H1 (cell line): ENCODE data around the gene DUSP12. TPM values are rescaled to one million over a fixed set of nuclear protein-coding genes. Genes with fewer than 3 reads are reported as not detected.

ENCODE experiments used
- CTCF ChIA-PET: fragments of 300-600 bp; sonication (Branson Sonifier 250); formaldehyde crosslinking; loops from one replicate; lab custom pipeline; 2021; ENCODE audit not compliant: partially characterized antibody; lab: Charles Lee
- POLR2A ChIA-PET: fragments of 300-600 bp; sonication (Branson Sonifier 250); formaldehyde crosslinking; loops from one replicate; lab custom pipeline; 2021; ENCODE audit warnings: inconsistent platforms; ENCODE audit not compliant: partially characterized antibody; lab: Charles Lee
- DNase-seq, 2 experiments: peaks; one replicate each; pipeline versions ENCODE4 v3.0.0 to v3.0.0-alpha.2; 2010 to 2022; ENCODE audit warnings: low spot score in 2 of 2, low read depth in 1 of 2, mixed read lengths in 1 of 2
- FAIRE-seq: peaks from 2 replicates; lab custom pipeline; 2011; peaks lifted over from hg19 to GRCh38; lab: Jason Lieb, UNC
- H2AFZ ChIP-seq: 2 replicates; pipeline ENCODE4 v1.8.1; 2012; ENCODE audit warnings: low read length, inconsistent platforms
- H2AK5ac ChIP-seq: 2 replicates; pipeline ENCODE4 v1.6.1; 2013; ENCODE audit warnings: low read depth, low read length
- H2BK120ac ChIP-seq: replicated peaks from 2 replicates; pipeline ENCODE3; 2013; ENCODE audit warnings: low read depth, low read length, inconsistent platforms
- H2BK12ac ChIP-seq: 2 replicates; pipeline ENCODE4 v1.6.1; 2013; ENCODE audit warnings: low read depth, low read length
- H2BK15ac ChIP-seq: 2 replicates; pipeline ENCODE4 v1.6.1; 2013; ENCODE audit warnings: low read length
- H2BK20ac ChIP-seq: 2 replicates; pipeline ENCODE4 v1.6.1; 2013; ENCODE audit warnings: low read length
- H2BK5ac ChIP-seq: 2 replicates; pipeline ENCODE4 v1.6.1; 2013; ENCODE audit warnings: low read depth, low read length
- H3K14ac ChIP-seq: 2 replicates; pipeline ENCODE4 v1.6.1; 2013; ENCODE audit warnings: inconsistent platforms; ENCODE audit not compliant: insufficient read length
- H3K18ac ChIP-seq: 2 replicates; pipeline ENCODE4 v1.6.1; 2013; ENCODE audit warnings: low read length; ENCODE audit errors: extremely low read depth
- H3K23ac ChIP-seq: 2 replicates; pipeline ENCODE4 v1.6.1; 2013; ENCODE audit warnings: inconsistent platforms; ENCODE audit not compliant: insufficient read length
- H3K23me2 ChIP-seq: 2 replicates; pipeline ENCODE4 v1.6.1; 2013; ENCODE audit warnings: low read depth, low read length
- H3K27ac ChIP-seq: 2 replicates; pipeline ENCODE4 v1.6.1; 2011; ENCODE audit warnings: low read depth, low read length, inconsistent platforms
- H3K27me3 ChIP-seq, 4 experiments: replicated peaks in 1 of 4; 1 replicate in 1 of 4; 2 replicates in 3 of 4; pipeline versions ENCODE4 v1.6.1 to v1.8.1; 2011 to 2013; ENCODE audit warnings: low read length in 3 of 4, mild to moderate bottlenecking in 3 of 4, inconsistent platforms in 2 of 4, mixed read lengths in 2 of 4, moderate library complexity in 1 of 4; ENCODE audit not compliant: control insufficient read depth in 3 of 4, insufficient read depth in 3 of 4; ENCODE audit errors: extremely low read depth in 1 of 4
- H3K36me3 ChIP-seq, 4 experiments: 2 replicates each; pipeline versions ENCODE4 v1.6.1 to v1.8.1; 2011 to 2013; ENCODE audit warnings: mild to moderate bottlenecking in 4 of 4, low read length in 3 of 4, moderate library complexity in 2 of 4, control low read depth in 1 of 4, inconsistent platforms in 1 of 4; ENCODE audit not compliant: insufficient read depth in 4 of 4, control insufficient read depth in 2 of 4
- H3K4ac ChIP-seq: replicated peaks from 2 replicates; pipeline ENCODE3; 2013; ENCODE audit warnings: low read length, low read depth, mixed read lengths, inconsistent platforms; ENCODE audit not compliant: insufficient read length
- H3K4me1 ChIP-seq, 4 experiments: replicated peaks in 1 of 4; 1 replicate in 1 of 4; 2 replicates in 3 of 4; pipeline versions ENCODE4 v1.6.1 to v1.8.1; 2011 to 2013; ENCODE audit warnings: low read length in 3 of 4, inconsistent platforms in 2 of 4, mixed read lengths in 1 of 4; ENCODE audit not compliant: insufficient read depth in 4 of 4, control insufficient read depth in 3 of 4
- H3K4me2 ChIP-seq, 2 experiments: 2 replicates each; pipeline versions ENCODE4 v1.6.1 to v1.8.1; 2011 to 2013; ENCODE audit warnings: low read depth in 2 of 2, low read length in 2 of 2, control low read depth in 1 of 2, inconsistent platforms in 1 of 2, mild to moderate bottlenecking in 1 of 2; ENCODE audit not compliant: insufficient read depth in 1 of 2
- H3K4me3 ChIP-seq, 4 experiments: fragments of 200-600, 300-600 bp in 1 of 4; sonication (generic), shearing (Covaris generic), sonication (Bioruptor Twin) in 1 of 4; 2 replicates each; pipeline versions ENCODE4 v1.5.1 to v1.8.1; 2011 to 2016; ENCODE audit warnings: low read length in 4 of 4, low read depth in 3 of 4, control low read depth in 2 of 4, inconsistent platforms in 2 of 4, mild to moderate bottlenecking in 2 of 4, mixed read lengths in 1 of 4, moderate library complexity in 1 of 4; ENCODE audit not compliant: insufficient read depth in 2 of 4; ENCODE audit errors: extremely low read depth in 1 of 4
- H3K56ac ChIP-seq: replicated peaks from 2 replicates; pipeline ENCODE3; 2013; ENCODE audit warnings: low read depth, mild to moderate bottlenecking, mixed read lengths, low read length, inconsistent platforms; ENCODE audit not compliant: insufficient read length
- H3K79me1 ChIP-seq: 2 replicates; pipeline ENCODE4 v1.6.1; 2013; ENCODE audit warnings: low read depth, low read length, control low read depth
- H3K79me2 ChIP-seq, 2 experiments: 2 replicates each; pipeline versions ENCODE4 v1.6.1 to v1.8.1; 2012 to 2013; ENCODE audit warnings: low read length in 2 of 2, mild to moderate bottlenecking in 2 of 2, inconsistent platforms in 1 of 2; ENCODE audit not compliant: insufficient read depth in 2 of 2, control insufficient read depth in 1 of 2
- H3K9ac ChIP-seq, 4 experiments: replicated peaks in 1 of 4; 1 replicate in 1 of 4; 2 replicates in 3 of 4; pipeline versions ENCODE4 v1.6.1 to v1.8.1; 2011 to 2013; ENCODE audit warnings: low read depth in 3 of 4, low read length in 3 of 4, control low read depth in 2 of 4, mild to moderate bottlenecking in 2 of 4, moderate library complexity in 2 of 4, inconsistent platforms in 1 of 4; ENCODE audit errors: extremely low read depth in 1 of 4
- H3K9me3 ChIP-seq, 2 experiments: 2 replicates each; pipeline versions ENCODE4 v1.6.1 to v1.8.1; 2012 to 2013; ENCODE audit warnings: mild to moderate bottlenecking in 2 of 2, moderate library complexity in 2 of 2, control low read depth in 1 of 2, inconsistent platforms in 1 of 2, low read depth in 1 of 2, low read length in 1 of 2, mixed read lengths in 1 of 2; ENCODE audit not compliant: insufficient read depth in 2 of 2
- H4K20me1 ChIP-seq, 2 experiments: replicated peaks in 1 of 2; 2 replicates each; pipeline versions ENCODE3 to v1.8.1; 2011 to 2013; ENCODE audit warnings: inconsistent platforms in 2 of 2, low read length in 2 of 2, mild to moderate bottlenecking in 1 of 2; ENCODE audit not compliant: insufficient read depth in 2 of 2, control insufficient read depth in 1 of 2
- H4K5ac ChIP-seq: 2 replicates; pipeline ENCODE4 v1.6.1; 2013; ENCODE audit warnings: low read length, low read depth, mixed read lengths, inconsistent platforms; ENCODE audit not compliant: insufficient read length
- H4K8ac ChIP-seq: 2 replicates; pipeline ENCODE4 v1.8.0; 2013; ENCODE audit warnings: mild to moderate bottlenecking, moderate library complexity, low read length, inconsistent platforms; ENCODE audit not compliant: insufficient read depth; ENCODE audit errors: extremely low read depth
- H4K91ac ChIP-seq: replicated peaks from 2 replicates; pipeline ENCODE3; 2013; ENCODE audit warnings: low read length, mixed read lengths, inconsistent platforms; ENCODE audit not compliant: insufficient read length
- CBX8 ChIP-seq: fragments of 300-800, 300-1000 bp; sonication (generic); IDR thresholded peaks from 2 replicates; pipeline ENCODE4 v1.7.1; 2016; ENCODE audit warnings: low read depth, low read length, borderline replicate concordance
- CEBPB ChIP-seq: IDR thresholded peaks from 2 replicates; pipeline ENCODE4 v1.6.1; 2012; ENCODE audit warnings: low read depth, low read length
- CREB1 ChIP-seq: IDR thresholded peaks from 2 replicates; pipeline ENCODE4 v1.6.1; 2012; ENCODE audit warnings: inconsistent platforms
- EGR1 ChIP-seq: IDR thresholded peaks from 2 replicates; pipeline ENCODE4 v1.6.1; 2011; ENCODE audit warnings: low read depth, low read length, borderline replicate concordance
- EP300 ChIP-seq, 2 experiments: IDR thresholded peaks; 1 replicate in 1 of 2; 2 replicates in 1 of 2; pipeline ENCODE4 v1.6.1; 2011 to 2012; ENCODE audit warnings: low read depth in 2 of 2, low read length in 2 of 2, mild to moderate bottlenecking in 2 of 2, borderline replicate concordance in 1 of 2, inconsistent platforms in 1 of 2, moderate library complexity in 1 of 2
- EZH2 ChIP-seq: fragments of 200-600 bp; sonication (generic); IDR thresholded peaks from 2 replicates; pipeline ENCODE4 v1.7.1; 2012; ENCODE audit warnings: low read depth, mild to moderate bottlenecking, moderate library complexity, low read length, inconsistent platforms; ENCODE audit not compliant: severe bottlenecking
- JUN ChIP-seq: IDR thresholded peaks from 2 replicates; pipeline ENCODE4 v1.6.1; 2011; ENCODE audit warnings: low read depth, mild to moderate bottlenecking, improper control_type of control experiment, low read length
- PHF8 ChIP-seq: fragments of 200-600 bp; sonication (generic); conservative IDR thresholded peaks from 2 replicates; pipeline ENCODE4 v1.7.1; 2012; ENCODE audit warnings: low read depth, mild to moderate bottlenecking, inconsistent platforms, low read length, moderate library complexity
- POLR2AphosphoS5 ChIP-seq: IDR thresholded peaks from 2 replicates; pipeline ENCODE4 v1.6.1; 2011; ENCODE audit warnings: low read depth, low read length
- SP2 ChIP-seq: IDR thresholded peaks from 2 replicates; pipeline ENCODE4 v1.6.1; 2012; ENCODE audit warnings: mild to moderate bottlenecking, low read length, inconsistent platforms
- TAF1 ChIP-seq: IDR thresholded peaks from 2 replicates; pipeline ENCODE4 v1.6.1; 2011; ENCODE audit warnings: mild to moderate bottlenecking, low read depth, low read length
- YY1 ChIP-seq: IDR thresholded peaks from 2 replicates; pipeline ENCODE4 v1.6.1; 2011; ENCODE audit warnings: low read depth, mild to moderate bottlenecking, low read length
- ZNF274 ChIP-seq: IDR thresholded peaks from 2 replicates; pipeline ENCODE4 v1.7.0; 2012; ENCODE audit warnings: low read length, borderline replicate concordance; ENCODE audit errors: extremely low read depth
- WGBS, 2 experiments: shearing (Covaris generic) in 1 of 2; methylation state at CpG; one replicate each; pipeline versions ENCODE4 v1.1.6 to v1.1.7; 2013 to 2015; ENCODE audit warnings: low lambda C conversion rate in 2 of 2, mixed read lengths in 2 of 2, inconsistent platforms in 1 of 2, low coverage in 1 of 2, missing lambda C conversion rate in 1 of 2; ENCODE audit not compliant: insufficient replicate concordance in 2 of 2, insufficient coverage in 1 of 2, insufficient read length in 1 of 2; ENCODE audit errors: extremely low coverage in 1 of 2, missing lambda C conversion rate in 1 of 2; 5-methylcytosine and 5-hydroxymethylcytosine counted together
- polyA plus RNA-seq, 7 experiments: library from polyadenylated mRNA; depleted of rRNA in 3 of 7; stranded (reverse) in 5 of 7; unstranded in 2 of 7; fragments of >200 nt in 5 of 7; fragments of 200-250 nt in 2 of 7; gene quantifications; 1 replicate in 5 of 7; 2 replicates in 1 of 7; 4 replicates in 1 of 7; pipeline versions ENCODE4 v1.2.1 to v1.2.3, GENCODE V29; 2011 to 2013; ENCODE audit warnings: missing spikeins in 2 of 7, mixed read lengths in 2 of 7
- total RNA-seq: library from RNA; stranded (reverse); fragmentation: NEBNext Ultra II Directional; extraction: Animal tissue kit (Norgen Biotek cat#: 25700); gene quantifications from 2 replicates; pipeline ENCODE4 v1.2.1, GENCODE V29; 2021

Gene DUSP12
- total and polyA plus RNA-seq, 2 of the 8 experiments (the other 6 are each of a cell fraction or from before 2014, with no cell fraction given), result 27.6 to 33.9 TPM

DNA sequence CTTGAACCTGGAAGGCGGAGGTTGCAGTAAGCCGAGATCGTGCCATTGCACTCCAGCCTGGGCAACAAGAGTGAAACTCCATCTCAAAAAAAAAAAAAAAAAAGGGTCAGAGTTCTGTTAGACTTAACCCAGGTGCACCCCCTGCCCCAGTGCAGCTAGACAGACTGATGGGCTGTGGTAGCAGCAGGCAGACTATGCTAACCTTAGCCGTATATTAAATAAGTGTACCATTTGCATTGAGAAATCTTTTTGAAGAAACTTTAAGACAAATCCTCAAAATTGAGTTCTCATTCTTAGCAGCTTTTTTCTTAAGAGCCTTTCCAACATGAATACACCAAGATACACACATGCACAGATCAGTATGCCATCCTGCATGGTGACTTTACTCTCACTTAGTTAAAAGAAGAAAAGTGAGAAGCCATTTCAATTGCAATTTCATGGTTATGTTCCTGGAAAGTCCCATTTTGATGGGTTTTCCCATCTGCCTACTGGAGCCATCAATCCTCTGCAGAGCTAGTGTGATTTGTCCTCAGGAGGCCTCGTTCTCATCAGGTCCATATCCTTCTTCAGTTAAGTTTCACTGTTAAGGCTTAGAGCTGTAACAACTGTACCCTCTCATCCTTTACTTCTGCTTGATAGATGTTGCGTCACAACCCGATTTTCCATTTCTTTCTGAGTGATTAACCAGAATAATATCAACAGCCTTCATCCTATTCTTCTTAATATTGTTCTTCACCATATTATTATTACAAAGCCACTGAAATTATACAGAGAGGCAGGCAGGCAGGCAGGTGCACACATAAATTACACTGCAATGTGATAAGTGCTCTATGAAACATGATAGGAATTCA lies 21.0 kb upstream of the DUSP12 start:
- Histone ChIP-seq H4K5ac (no peak overlapping the region), H3K9ac (no peak overlapping the region), H3K4me2 (peak overlapping the region in 1 of 2 experiments; percentile 89; a peak in 1 of 4 replicates), H3K4me1 (peaks cover 2 to 8% (median 4%) of the 10 kb centered on the region in 4 experiments), H4K8ac (no peak overlapping the region), H3K36me3 (no peaks in the 10 kb centered on the region), H2BK120ac (no peak overlapping the region), H3K79me2 (no peaks in the 10 kb centered on the region), H2BK15ac (no peak overlapping the region), H2AFZ (no peak overlapping the region), H3K23ac (no peak overlapping the region), H3K27ac (no peak overlapping the region), H3K4ac (no peak overlapping the region), H3K18ac (no peak overlapping the region), H4K20me1 (peaks cover 0 to 1% of the 10 kb centered on the region in 2 experiments), H3K14ac (no peak overlapping the region), H2BK12ac (no peak overlapping the region), H3K56ac (no peak overlapping the region), H3K23me2 (peaks cover 12% of the 10 kb centered on the region), H2AK5ac (no peak overlapping the region), H4K91ac (no peak overlapping the region), H2BK20ac (no peak overlapping the region), H3K79me1 (no peaks in the 10 kb centered on the region), H3K4me3 (no peak overlapping the region), H3K27me3 (peaks cover 12 to 25% (median 22%) of the 10 kb centered on the region in 4 experiments), H2BK5ac (no peak overlapping the region), H3K9me3 (no peaks in the 10 kb centered on the region)
- FAIRE-seq (no peak), DNase-seq (no peak)
- CTCF ChIA-PET, result interaction anchor here (0.7 to 4.8 kb wide), 3 partner anchors 10 to 20 kb away, joined by 3 to 52 read pairs (median 3); partner anchors contain the start of gene DUSP12
- POLR2A ChIA-PET, result interaction anchor here (1.2 kb wide), 1 partner anchor 21 kb away, joined by 3 read pairs; the partner anchor contains the start of gene DUSP12
- WGBS, 2 experiments, result 85% methylated on average over 4 of the region's 7 CpGs; no CpG with 5 or more reads in 1 of the 2 experiments
- no peak for TF ChIP-seq CEBPB
- no peak for TF ChIP-seq YY1
- TF ChIP-seq CREB1, result no peak
- TF ChIP-seq SP2, result no peak
- TF ChIP-seq PHF8, result no peak
- no peak for TF ChIP-seq EZH2
- no peak for TF ChIP-seq CBX8
- TF ChIP-seq TAF1, result no peak
- TF ChIP-seq EGR1, result no peak
- no peak for TF ChIP-seq POLR2AphosphoS5
- no peak for TF ChIP-seq ZNF274
- TF ChIP-seq EP300 (IDR thresholded peaks at IDR 0.05; ENCODE audit: borderline replicate concordance in 1 of 2, low read depth in 2 of 2, low read length in 2 of 2), result no peak
- no peak for TF ChIP-seq JUN
